ENCODE measurements around the gene MAML3.

The MAML3 gene

DNA sequence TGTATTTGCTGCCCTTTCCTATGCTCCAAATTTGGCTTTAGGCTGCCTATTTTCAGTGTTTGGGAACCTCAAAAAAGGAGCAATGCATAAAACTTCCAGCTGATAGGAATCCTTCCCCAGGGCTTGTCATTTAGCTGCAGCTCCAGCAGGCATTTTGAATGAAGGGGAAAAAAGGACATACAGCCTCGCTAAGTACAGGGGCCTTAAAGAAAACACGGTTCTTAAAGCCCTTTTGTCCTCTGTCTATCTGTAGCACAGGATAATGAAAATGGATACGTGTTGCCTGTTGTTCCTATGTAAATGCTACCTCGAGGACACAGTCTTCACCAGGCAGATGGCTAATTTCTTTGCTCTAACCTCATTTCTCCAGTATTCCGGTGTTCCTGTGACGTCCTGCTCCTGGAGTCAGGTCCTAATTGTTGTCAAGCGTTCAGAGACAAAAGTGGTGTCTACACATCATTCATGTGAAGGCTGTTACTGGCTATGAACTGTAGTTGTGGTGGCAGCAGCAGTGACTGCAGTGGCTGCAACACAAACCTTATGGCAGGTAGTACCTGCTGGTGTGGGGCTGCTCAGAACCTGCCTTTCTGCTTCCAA is 371.0 kb downstream of the MAML3 start:
- H3K79me2 ChIP-seq (ENCODE audit: low read length) = no peaks in the 10 kb centered on the region
- peaks cover 5% of the 10 kb centered on the region for H3K27me3 ChIP-seq (ENCODE audit: low read depth, low read length)
- no peak overlapping the region for H3K4me3 ChIP-seq (ENCODE audit: low read length)
- peaks cover 13% of the 10 kb centered on the region for H3K4me1 ChIP-seq (ENCODE audit: low read length)
- no peak overlapping the region for H2AFZ ChIP-seq (ENCODE audit: low read depth, low read length)
- no peaks in the 10 kb centered on the region for H4K20me1 ChIP-seq (ENCODE audit: insufficient read depth, low read length)
- TF ChIP-seq CTCF (IDR thresholded peaks at IDR 0.05; ENCODE audit: low read depth, low read length) (no peak), EZH2phosphoT487 (IDR thresholded peaks at IDR 0.05; ENCODE audit: low read depth) (no peak)
- no peak overlapping the region for H3K27ac ChIP-seq (ENCODE audit: low read length)
- H3K4me2 ChIP-seq (ENCODE audit: low read length) = no peak overlapping the region
- H3K9ac ChIP-seq (ENCODE audit: low read length) = no peak overlapping the region
- H3K36me3 ChIP-seq (replicated peaks; ENCODE audit: low read depth, low read length) = no peaks in the 10 kb centered on the region
- H3K9me3 ChIP-seq (ENCODE audit: insufficient read depth, low read length) = no peaks in the 10 kb centered on the region

DNA sequence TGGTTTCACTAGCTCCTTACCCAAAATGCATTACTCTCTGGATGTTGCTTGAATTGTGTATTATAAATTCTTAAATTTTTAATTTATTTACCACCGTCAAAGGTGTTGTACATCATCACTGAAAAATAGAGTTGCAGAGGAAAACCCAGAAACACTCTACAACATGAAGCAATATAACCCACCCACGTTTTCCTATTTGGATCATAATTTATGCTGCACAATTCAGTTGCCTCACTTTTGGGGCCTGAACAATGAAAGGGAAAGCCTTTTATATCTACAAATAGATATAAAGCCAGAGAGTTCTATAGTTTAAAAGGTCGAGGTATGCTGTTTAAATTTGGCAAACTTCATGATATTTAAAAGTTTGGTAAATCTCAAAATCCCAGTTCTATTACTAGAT is 372.9 kb downstream of the MAML3 start:
- Histone ChIP-seq H3K4me2 (ENCODE audit: low read length) (no peak overlapping the region), H3K27me3 (ENCODE audit: low read depth, low read length) (peaks cover 17% of the 10 kb centered on the region), H3K27ac (ENCODE audit: low read length) (no peak overlapping the region), H3K36me3 (replicated peaks; ENCODE audit: low read depth, low read length) (no peaks in the 10 kb centered on the region), H3K4me1 (ENCODE audit: low read length) (no peaks in the 10 kb centered on the region), H4K20me1 (ENCODE audit: insufficient read depth, low read length) (no peaks in the 10 kb centered on the region), H2AFZ (ENCODE audit: low read depth, low read length) (no peak overlapping the region), H3K79me2 (ENCODE audit: low read length) (no peaks in the 10 kb centered on the region), H3K4me3 (ENCODE audit: low read length) (no peak overlapping the region), H3K9me3 (ENCODE audit: insufficient read depth, low read length) (no peaks in the 10 kb centered on the region), H3K9ac (ENCODE audit: low read length) (no peak overlapping the region)
- TF ChIP-seq EZH2phosphoT487 (IDR thresholded peaks at IDR 0.05; ENCODE audit: low read depth) (no peak), CTCF (IDR thresholded peaks at IDR 0.05; ENCODE audit: low read depth, low read length) (no peak)

- peaks cover 31% of the 10 kb centered on the region for H3K27me3 ChIP-seq (ENCODE audit: low read depth, low read length)
- H3K36me3 ChIP-seq (replicated peaks; ENCODE audit: low read depth, low read length) = no peaks in the 10 kb centered on the region
- H2AFZ ChIP-seq (ENCODE audit: low read depth, low read length) = no peak overlapping the region
- H3K4me3 ChIP-seq (ENCODE audit: low read length) = no peak overlapping the region
- no peak overlapping the region for H3K27ac ChIP-seq (ENCODE audit: low read length)
- no peaks in the 10 kb centered on the region for H4K20me1 ChIP-seq (ENCODE audit: insufficient read depth, low read length)
- H3K79me2 ChIP-seq (ENCODE audit: low read length) = no peaks in the 10 kb centered on the region
- TF ChIP-seq EZH2phosphoT487 (IDR thresholded peaks at IDR 0.05; ENCODE audit: low read depth) (no peak), CTCF (IDR thresholded peaks at IDR 0.05; ENCODE audit: low read depth, low read length) (no peak)
- no peak overlapping the region for H3K4me2 ChIP-seq (ENCODE audit: low read length)
- H3K4me1 ChIP-seq (ENCODE audit: low read length) = no peaks in the 10 kb centered on the region
- H3K9me3 ChIP-seq (ENCODE audit: insufficient read depth, low read length) = no peaks in the 10 kb centered on the region
- no peak overlapping the region for H3K9ac ChIP-seq (ENCODE audit: low read length)
Observed at GRCh38 chr4:139779691-139780090, 374.3 kb downstream of the MAML3 start.

DNA sequence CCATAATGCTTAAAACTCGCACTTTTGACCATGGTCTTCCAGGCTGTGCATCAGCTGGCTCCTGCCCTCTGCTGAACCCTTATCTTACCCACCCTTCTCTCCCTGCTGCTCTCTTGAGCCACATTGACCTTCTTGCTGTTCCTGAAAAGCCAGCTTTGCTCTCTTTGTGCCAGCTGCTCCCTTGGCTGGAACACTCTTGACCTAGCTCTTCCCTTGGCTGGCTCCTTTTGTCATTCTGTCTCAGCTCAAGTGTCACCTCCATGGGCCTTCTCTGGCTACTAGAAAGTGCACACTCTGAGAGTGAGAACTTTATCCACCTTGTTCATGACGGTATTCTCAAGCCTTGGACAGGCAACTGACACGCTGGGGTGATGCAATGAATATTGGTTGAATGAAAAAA is 376.2 kb downstream of the MAML3 start:
- Histone ChIP-seq H2AFZ (ENCODE audit: low read depth, low read length) (no peak overlapping the region), H3K4me1 (ENCODE audit: low read length) (no peaks in the 10 kb centered on the region), H3K9me3 (ENCODE audit: insufficient read depth, low read length) (no peaks in the 10 kb centered on the region), H3K36me3 (replicated peaks; ENCODE audit: low read depth, low read length) (no peaks in the 10 kb centered on the region), H3K27ac (ENCODE audit: low read length) (no peak overlapping the region), H3K27me3 (ENCODE audit: low read depth, low read length) (peaks cover 47% of the 10 kb centered on the region), H3K4me2 (ENCODE audit: low read length) (no peak overlapping the region), H3K9ac (ENCODE audit: low read length) (no peak overlapping the region), H4K20me1 (ENCODE audit: insufficient read depth, low read length) (no peaks in the 10 kb centered on the region), H3K79me2 (ENCODE audit: low read length) (no peaks in the 10 kb centered on the region), H3K4me3 (ENCODE audit: low read length) (no peak overlapping the region)
- no peak for TF ChIP-seq CTCF (IDR thresholded peaks at IDR 0.05; ENCODE audit: low read depth, low read length)
- TF ChIP-seq EZH2phosphoT487 (IDR thresholded peaks at IDR 0.05; ENCODE audit: low read depth) = no peak
